ENCODE measurements around the gene MYO1E. TPM values are rescaled to one million over a fixed set of nuclear protein-coding genes. Genes with fewer than 3 reads are reported as not detected.

MYO1E gene
- total and polyA plus RNA-seq, 2 of the 8 experiments (the other 6 are each of a cell fraction or from before 2014, with no cell fraction given), result 19.6 to 142 TPM

DNA sequence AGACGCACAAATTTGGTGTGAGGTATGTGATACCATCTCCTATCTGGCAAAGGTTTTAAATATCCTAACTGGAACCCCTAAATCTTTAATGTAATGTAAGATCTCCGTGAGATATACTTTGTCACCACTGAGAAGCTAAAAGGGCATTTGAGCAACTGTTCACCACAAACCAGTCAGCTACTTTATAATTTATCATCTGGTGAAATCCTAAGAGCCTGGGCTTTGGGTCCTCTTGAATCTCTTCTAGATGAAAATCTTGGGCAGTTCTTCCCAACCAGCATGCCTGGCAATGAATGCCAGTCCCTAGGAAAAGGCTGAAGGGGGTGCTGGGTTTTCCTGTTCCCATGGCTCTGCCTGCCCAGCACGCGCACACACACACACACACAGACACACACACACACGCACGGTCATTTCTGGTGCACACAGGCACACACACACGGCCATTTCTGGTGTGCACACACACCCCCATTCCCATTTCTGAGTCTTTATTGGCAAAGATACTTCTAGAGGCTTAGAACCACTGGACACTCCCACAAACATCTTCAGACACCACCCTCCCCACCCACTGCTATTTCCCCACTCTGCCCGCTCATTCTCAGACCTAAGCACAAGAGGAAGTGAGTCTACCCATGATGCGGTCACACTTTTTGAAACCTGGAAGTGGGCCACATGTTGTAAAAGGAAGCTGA is 72.6 kb downstream of the MYO1E start (continued):
- TF ChIP-seq TEAD4 (IDR thresholded peaks at IDR 0.05; ENCODE audit: low read depth, low read length) (no peak), BCL11A (IDR thresholded peaks at IDR 0.05; ENCODE audit: low read depth in 2 of 2, low read length in 2 of 2) (no peak)
